Stimulated activated CD4-positive, alpha-beta T cell treated with anti-CD3 and anti-CD28 coated beads, Interleukin-2, amount 100 ng/mL, for 24 hours (primary cell): ENCODE results near the gene CFAP298.
"Not testable (repeated sequence)": the region's sequence is repeated elsewhere in the genome, so short reads cannot be mapped to it uniquely, and the experiment has no call there.

Experiments used
- DNase-seq, 2 donors: peaks; one replicate each; pipeline ENCODE4 v3.0.0-alpha.2; 2020

Gene CFAP298

DNA sequence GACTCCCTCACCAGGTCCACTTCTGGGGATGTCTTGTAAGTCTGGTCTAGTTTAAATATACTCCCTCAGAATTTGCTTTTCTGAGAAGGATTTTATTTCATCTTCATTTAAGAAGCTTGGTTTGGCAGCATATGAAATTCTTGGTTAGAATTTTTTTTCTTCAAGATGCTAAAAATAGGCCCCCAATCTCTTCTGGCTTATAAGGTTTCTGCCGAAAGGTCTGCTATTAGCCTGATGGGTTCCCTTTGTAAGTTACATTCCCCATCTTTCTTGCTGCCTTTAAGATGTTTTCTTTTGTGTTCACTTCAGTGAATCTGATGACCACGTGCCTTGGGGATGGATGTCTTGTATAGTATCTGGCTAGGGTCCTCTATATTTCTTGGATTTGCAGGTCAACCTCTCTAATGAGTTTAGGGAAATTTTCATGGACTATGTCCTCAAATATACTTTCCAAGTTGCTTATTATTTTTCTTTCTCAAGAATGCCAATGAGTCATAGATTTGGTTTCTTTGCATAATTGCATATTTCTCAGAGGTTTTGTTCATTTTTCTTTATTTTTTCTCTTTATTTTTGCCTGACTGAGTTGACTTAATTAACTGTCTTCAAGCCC, 46.2 kb downstream of the CFAP298 start:
- no peak for DNase-seq

- no peak for DNase-seq
Measured at GRCh38 chr21:32562915-32563314, 49.3 kb downstream of the CFAP298 start.

GRCh38 chr21:32562426-32562825, 49.8 kb downstream of the CFAP298 start:
- DNase-seq: no peak

- not testable (repeated sequence) for DNase-seq
Measured at GRCh38 chr21:32561476-32561875, 50.7 kb downstream of the CFAP298 start.

DNA sequence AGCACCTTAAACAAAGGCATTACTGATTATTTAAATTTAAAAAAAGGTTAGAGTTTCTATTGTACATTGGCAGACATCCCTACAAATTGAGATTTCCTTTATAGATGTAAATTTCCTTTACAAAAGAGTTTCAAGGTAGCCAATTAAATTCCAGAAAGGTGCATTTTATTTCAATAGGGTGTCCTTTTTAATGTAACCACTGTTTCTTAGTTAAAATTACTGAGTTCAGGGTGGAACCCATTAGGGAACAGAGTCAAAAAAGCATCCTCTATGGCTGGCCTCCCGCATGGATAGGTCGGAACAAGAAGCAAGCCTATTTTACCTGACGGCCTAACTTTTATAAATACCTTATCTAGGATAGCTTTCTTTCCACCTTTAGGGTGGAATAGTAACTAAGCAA, 51.3 kb downstream of the CFAP298 start:
- DNase-seq: no peak

DNA sequence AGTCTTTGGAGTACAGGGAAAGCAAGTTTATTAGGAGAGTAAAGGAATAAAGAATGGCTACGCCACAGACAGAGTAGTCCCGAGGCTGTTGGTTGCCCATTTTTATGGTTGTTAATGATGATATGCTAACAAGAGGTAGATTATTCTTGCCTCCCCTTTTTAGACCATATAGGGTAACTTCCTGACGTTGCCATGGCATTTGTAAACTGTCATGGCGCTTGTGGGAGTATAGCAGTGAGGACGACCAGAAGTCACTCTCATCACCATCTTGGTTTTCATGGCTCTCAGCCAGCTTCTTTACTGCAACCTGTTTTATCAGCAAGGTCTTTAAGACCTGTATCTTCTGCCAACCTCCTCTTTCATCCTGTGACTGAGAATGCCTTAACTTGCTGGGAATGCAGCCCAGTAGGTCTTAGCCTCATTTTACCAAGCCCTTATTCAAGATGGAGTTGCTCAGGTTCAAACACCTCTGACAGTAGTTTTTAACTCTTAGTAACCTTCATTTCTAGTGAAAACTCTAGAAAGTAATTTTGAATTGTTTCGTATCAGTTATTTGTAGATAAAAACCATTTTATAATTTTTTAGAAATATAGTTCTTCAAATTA, 53.1 kb downstream of the CFAP298 start:
- DNase-seq: no peak

DNA sequence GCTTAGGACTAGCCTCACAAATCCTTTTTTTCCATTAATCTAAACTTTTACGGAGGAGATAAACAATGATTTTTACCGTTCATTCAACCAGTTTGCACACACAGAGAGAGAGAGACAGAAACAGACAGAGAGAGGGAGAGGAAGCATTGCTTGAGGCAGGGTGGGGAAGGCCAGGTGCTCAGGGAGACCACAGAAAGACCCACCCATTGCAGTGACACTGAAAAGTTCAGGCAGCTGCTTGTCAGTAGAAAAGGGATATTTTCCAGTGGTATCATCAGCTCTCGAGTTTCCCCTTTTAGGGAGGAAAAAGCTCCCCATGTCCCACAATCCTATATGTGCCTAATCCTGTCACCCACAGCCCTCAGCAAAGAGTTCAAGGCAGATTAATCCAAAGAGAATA, 54.1 kb downstream of the CFAP298 start:
- DNase-seq: no peak

DNA sequence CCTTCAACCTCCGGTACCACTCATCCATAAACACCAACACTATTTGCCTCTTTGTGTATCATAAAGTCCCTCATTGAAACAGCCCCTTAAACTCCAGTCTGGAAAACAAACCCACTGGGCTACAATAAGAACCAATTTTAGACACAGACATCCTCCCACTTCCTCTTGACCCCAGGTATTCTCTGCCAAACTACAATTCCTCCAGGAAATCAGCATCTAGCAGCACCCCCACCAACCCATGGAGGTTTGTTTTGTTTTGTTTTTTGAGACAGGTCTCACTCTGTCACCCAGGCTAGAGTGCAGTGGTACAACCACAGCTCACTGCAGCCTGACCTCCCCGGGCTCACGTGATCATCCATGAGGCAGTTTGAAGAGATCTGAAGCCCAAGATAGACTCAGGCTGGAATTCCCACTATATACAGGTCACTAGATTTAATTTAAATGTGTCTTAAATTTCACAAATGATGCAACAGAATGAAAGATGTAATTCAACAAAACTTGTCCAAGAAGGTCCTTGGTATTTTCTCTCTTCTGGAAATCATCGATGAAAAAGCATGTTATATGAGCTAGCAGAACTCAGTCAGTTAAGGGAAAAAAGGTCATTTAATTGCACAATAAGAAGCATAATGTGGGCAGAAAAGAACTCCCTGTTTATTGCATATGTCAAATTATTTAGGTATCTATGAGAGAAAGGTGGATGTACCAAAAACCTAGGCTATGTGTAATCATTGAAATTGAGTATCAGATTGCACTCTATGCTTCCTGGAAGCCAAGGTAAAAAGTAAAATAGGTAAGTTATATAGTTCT, 57.1 kb downstream of the CFAP298 start:
- DNase-seq: no peak

- DNase-seq: no peak
Measured at GRCh38 chr21:32549886-32550285, 62.3 kb downstream of the CFAP298 start.

DNA sequence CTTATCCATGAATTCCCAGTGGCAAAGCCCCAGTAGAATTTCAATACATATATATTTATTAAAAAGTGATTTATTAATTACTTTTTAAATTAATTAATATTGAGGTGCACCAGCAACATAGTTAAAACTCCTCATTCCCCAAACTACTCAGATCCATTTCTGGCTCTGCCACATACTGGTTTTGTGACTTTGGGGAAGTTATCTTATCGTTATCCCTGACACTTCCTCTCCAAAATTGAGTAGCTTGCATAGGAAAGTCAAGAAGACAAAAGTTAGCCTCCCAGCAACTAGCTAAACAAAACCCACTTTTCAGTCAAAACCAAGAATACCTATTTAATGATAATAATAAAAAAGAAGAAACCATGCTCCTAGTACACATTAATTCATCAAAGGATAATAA, 62.7 kb downstream of the CFAP298 start:
- DNase-seq: no peak
